Lower leg skin (tissue), 3 donors: Measurements from ENCODE around the gene LRAT.

ENCODE experiments used
- POLR2A ChIP-seq, 2 donors: fragments of 450-650 bp; IDR thresholded peaks; one replicate each; pipeline ENCODE4 v1.6.1; 2016 to 2017; ENCODE audit warnings: antibody characterized with exemption in 2 of 2, mild to moderate bottlenecking in 1 of 2, moderate library complexity in 1 of 2
- TF ChIP-seq, protein P1 (sequence below), 3 donors: fragments of 450-650 bp; IDR thresholded peaks; one replicate each; pipeline ENCODE4 v1.5.1; 2016; ENCODE audit warnings: antibody characterized with exemption in 3 of 3, mild to moderate bottlenecking in 3 of 3, moderate library complexity in 2 of 3

DNA sequence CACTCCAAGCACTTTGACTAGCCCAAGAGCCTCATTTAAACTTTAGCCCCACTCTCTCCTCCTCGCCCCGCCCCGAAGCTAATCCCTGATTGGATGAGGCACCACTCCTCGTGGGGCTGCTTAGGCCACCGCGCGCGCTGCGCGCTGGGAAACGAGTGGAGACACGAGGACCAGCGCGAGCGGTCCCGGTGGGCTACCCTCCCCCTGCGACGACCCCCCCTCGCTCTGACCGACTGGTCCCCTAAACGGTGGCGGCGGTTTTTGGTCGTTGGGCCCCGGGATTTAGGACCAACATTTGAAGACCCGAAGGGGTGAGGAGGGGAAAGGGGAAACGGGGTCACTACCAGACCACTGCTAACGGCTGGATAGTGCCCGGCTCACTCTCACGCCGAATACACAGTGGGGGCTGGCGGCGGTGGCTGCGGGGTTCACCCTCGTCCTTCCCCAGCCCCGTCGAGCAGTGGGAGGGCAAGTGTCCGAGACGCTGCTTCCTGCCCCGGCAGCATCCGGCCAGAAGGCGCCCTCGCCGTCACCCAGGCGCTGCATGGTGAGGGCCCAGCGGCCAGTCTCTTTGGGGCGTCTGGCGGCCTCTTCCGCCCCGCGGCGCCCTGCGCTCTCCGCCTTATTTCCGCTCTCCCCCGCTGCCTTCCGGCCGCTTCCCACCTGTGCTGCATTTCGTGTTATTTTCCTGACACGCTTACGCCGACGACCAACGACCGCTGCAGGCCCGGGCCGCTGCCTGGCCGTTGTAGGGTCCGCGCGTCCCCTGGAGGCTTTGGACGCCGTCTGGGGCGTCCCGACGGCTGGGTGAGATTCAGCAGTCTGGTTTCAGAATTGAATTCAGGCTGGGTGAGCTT is 37.6 kb downstream of the LRAT start, which contains the start of gene RBM46:
- TF ChIP-seq, protein P1, sequence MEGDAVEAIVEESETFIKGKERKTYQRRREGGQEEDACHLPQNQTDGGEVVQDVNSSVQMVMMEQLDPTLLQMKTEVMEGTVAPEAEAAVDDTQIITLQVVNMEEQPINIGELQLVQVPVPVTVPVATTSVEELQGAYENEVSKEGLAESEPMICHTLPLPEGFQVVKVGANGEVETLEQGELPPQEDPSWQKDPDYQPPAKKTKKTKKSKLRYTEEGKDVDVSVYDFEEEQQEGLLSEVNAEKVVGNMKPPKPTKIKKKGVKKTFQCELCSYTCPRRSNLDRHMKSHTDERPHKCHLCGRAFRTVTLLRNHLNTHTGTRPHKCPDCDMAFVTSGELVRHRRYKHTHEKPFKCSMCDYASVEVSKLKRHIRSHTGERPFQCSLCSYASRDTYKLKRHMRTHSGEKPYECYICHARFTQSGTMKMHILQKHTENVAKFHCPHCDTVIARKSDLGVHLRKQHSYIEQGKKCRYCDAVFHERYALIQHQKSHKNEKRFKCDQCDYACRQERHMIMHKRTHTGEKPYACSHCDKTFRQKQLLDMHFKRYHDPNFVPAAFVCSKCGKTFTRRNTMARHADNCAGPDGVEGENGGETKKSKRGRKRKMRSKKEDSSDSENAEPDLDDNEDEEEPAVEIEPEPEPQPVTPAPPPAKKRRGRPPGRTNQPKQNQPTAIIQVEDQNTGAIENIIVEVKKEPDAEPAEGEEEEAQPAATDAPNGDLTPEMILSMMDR (IDR thresholded peaks at IDR 0.05), result no peak
- no peak for TF ChIP-seq POLR2A (IDR thresholded peaks at IDR 0.05)
